ENCODE results near the gene MNDA.
"Not testable (repeated sequence)": the region's sequence is repeated elsewhere in the genome, so short reads cannot be mapped to it uniquely, and the experiment has no call there.

The MNDA gene

DNA sequence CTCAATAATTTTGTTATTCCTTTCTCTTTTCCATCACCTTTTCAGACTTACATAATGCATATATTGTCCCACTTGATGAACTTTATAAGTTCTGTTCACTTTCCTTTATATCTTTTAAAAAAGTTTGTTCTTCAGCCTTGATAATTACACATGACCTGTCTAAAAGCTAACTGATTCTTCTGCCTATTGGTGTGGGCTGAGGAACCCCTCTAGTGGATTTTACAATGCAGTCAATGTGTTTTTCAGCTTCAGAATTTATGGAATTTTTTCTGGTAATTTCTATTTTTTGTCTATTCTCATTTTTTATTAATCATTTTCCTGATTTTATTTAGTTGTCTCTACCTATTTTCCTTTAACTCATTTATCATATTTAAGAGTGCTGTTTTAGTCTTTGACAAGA is 7.5 kb downstream of the MNDA start:
- no peak for DNase-seq (ENCODE audit: low spot score)

DNA sequence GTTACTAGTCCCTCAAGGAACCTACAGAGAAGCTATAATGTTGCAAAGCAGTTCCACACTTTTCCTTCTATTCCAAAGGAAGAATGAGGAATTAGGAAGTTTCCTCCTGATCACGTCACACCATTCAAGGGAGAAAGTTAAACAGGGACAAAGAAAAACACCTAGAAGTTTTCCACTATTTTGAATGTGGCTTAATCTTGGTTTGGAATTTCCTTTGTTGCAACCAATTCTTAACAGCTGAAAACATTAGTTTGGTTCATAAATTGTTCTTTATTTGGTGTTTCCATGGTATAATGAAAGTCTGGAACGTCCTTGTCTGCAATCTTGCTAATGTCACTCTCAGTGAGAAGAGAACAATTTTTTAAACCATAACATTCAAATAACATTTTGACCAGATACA is 8.4 kb downstream of the MNDA start:
- DNase-seq (ENCODE audit: low spot score): no peak

DNA sequence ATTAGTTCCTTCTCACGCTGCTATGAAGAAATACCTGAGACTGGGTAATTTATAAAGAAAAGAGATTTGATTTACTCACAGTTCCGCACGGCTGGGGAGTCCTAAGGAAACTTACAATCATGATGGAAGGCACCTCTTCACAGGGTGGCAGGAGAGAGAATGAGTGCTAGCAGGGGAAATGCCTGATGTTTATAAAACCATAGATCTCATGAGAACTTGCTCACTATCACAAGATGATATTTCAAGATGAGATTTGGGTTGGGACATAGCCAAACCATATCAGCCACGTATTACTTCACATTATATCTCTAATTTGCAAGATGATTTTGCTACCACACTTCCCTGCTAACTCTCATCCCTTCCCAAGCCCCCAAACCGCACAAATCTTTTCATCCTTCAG is 9.1 kb downstream of the MNDA start:
- DNase-seq (ENCODE audit: low spot score): no peak

DNA sequence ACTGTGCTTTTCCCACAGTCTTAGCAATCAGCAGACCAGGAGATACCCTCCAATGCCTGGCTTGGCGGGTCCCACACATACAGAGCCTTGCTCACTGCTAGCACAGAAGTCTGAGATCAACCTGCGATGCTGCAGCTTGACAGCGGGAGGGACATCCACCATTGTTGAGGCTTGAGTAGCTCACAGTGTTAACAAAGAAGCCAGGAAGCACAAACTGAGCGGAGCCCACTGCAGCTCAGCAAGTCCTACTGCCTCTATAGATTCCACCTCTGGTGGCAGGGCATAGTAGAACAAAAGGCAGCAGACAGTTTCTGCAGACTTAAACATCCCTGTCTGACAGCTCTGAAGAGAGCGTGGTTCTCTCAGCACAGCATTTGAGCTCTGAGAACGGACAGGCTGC is 33.4 kb downstream of the MNDA start:
- DNase-seq (ENCODE audit: low spot score): no peak

DNA sequence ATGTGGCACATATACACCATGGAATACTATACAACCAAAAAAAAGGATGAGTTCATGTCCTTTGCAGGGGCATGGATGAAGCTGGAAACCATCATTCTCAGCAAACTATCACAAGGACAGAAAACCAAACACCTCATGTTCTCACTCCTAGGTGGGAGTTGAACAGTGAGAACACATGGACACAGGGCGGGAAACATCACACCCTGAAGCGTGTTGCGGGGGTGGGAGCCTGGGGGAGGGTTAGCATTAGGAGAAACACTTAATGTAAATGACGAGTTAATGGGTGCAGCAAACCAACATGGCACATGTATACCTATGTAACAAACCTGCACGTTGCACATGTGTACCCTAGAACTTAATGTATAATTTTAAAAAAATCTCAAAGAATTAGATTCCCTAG is 39.3 kb downstream of the MNDA start:
- DNase-seq (ENCODE audit: low spot score): not testable (repeated sequence)

DNA sequence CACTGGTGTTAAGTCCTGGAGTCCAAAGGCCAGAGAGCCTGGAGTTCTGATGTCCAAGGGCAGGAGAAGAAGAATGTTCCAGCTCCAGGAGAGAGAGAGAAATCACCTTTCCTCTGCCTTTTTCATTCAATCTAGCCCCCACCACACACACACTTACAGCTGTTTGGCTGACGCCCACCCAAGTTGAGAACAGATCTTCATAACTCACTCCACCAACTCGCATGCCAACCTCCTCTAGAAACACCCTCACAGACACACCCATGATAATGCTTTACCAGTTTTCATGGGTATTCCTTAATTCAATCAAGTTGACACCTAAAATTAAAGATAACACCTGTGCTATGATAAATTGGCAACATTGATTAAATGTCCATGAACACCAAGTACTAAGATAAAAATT is 42.0 kb downstream of the MNDA start:
- DNase-seq (ENCODE audit: low spot score): no peak

DNA sequence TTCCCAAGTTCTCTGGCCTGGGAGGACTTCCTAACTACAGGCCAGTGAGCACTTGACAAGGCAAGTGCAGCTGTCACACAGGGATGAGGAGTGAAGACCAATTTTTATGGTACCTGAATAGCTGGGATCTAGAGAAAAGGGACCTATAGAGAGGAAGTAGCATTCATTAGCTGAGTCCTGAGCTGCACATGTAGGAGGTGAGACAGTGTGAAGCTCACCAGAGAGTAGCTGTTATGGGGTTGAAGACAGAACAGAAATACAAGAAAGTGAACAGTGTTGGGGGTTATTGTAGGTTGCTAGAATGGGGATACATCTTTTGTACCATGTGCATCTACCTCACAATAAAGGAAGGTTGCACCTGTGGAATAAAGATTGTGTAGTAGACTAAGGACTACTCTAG is 62.5 kb downstream of the MNDA start:
- no peak for DNase-seq (ENCODE audit: low spot score)

DNA sequence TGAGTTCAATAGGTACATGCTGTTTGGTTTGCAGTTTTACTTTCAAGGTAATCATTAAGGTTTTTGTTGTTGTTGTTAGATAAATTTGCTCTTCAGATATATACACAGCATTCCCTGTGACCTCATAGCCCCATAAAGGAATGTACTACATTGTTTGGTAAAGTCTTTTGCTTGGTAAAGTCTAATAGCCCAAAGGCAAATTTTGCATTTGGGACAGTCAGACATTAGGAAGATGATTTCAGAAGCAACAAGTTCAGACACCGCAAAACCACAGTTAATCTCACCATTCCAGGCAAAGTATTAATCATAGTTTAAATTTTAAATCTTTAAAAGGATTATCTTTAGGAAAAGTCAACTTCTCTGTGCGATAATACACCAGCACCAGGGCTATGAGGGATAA is 67.6 kb downstream of the MNDA start:
- no peak for DNase-seq (ENCODE audit: low spot score)

Data from cerebellar cortex (tissue), 1 donor.